ENCODE data around the gene MCTP1.

- TF ChIP-seq EZH2phosphoT487 (IDR thresholded peaks at IDR 0.05; ENCODE audit: borderline replicate concordance): no peak
- TF ChIP-seq CTCF (conservative IDR thresholded peaks at IDR 0.05; ENCODE audit: low read length): no peak
Measured at GRCh38 chr5:94796586-94796985, 488.3 kb downstream of the MCTP1 start.
